ENCODE results near the gene CDADC1. TPM values are rescaled to one million over a fixed set of nuclear protein-coding genes. Genes with fewer than 3 reads are reported as not detected.

Gene CDADC1
- total RNA-seq, 6 experiments from 2014 or later: 2.2 to 10.1 (median 5.4) TPM

- WGBS (ENCODE audit: insufficient coverage, low coverage, low lambda C conversion rate, missing lambda C conversion rate): 25% methylated on average over 2 of the region's 4 CpGs
- no peak for DNase-seq
- intact Hi-C loops (cut with DNase I): no loop called here
Measured at GRCh38 chr13:49240017-49240416, 7.7 kb upstream of the CDADC1 start.

GRCh38 chr13:49241296-49241695 is 6.4 kb upstream of the CDADC1 start:
- H3K9me3 ChIP-seq: no peaks in the 10 kb centered on the region
- WGBS (ENCODE audit: insufficient coverage, low coverage, low lambda C conversion rate, missing lambda C conversion rate): 91% methylated on average over 6 of the region's 7 CpGs
- H3K27ac ChIP-seq: no peak overlapping the region
- DNase-seq (no peak), ATAC-seq (no peak)
- H3K36me3 ChIP-seq: no peaks in the 10 kb centered on the region
- H3K27me3 ChIP-seq: no peaks in the 10 kb centered on the region
- no peak overlapping the region for H3K4me3 ChIP-seq
- TF ChIP-seq CTCF (IDR thresholded peaks at IDR 0.05): no peak
- intact Hi-C loops (cut with DNase I): no loop called here
- peaks cover 0 to under 1% (median 0%) of the 10 kb centered on the region in 4 donors for H3K4me1 ChIP-seq

More at GRCh38 chr13:49240017-49240416, 7.7 kb upstream of the CDADC1 start:
- ATAC-seq: peak; percentile 64 to 81 (median 71)
- Histone ChIP-seq H3K4me3 (no peak overlapping the region), H3K27ac (no peak overlapping the region), H3K4me1 (peaks cover 0 to 11% (median 0%) of the 10 kb centered on the region in 4 donors), H3K9me3 (no peaks in the 10 kb centered on the region), H3K36me3 (no peaks in the 10 kb centered on the region), H3K27me3 (no peaks in the 10 kb centered on the region)
- TF ChIP-seq CTCF (IDR thresholded peaks at IDR 0.05) (peak; percentile 29 to 48 (median 47)), POLR2A (IDR thresholded peaks at IDR 0.05) (no peak)

GRCh38 chr13:49245101-49245500 is 2.6 kb upstream of the CDADC1 start:
- DNase-seq (no peak), ATAC-seq (no peak)
- Histone ChIP-seq H3K27ac (no peak overlapping the region), H3K36me3 (no peaks in the 10 kb centered on the region), H3K9me3 (no peaks in the 10 kb centered on the region), H3K27me3 (no peaks in the 10 kb centered on the region), H3K4me1 (peaks cover 0 to 12% (median 4%) of the 10 kb centered on the region in 4 donors), H3K4me3 (no peak overlapping the region)
- intact Hi-C loops (cut with DNase I): no loop called here
- no peak for TF ChIP-seq CTCF (IDR thresholded peaks at IDR 0.05)

- TF ChIP-seq POLR2A (IDR thresholded peaks at IDR 0.05): no peak
- TF ChIP-seq CTCF (IDR thresholded peaks at IDR 0.05): no peak
- H3K27me3 ChIP-seq: no peaks in the 10 kb centered on the region
- H3K27ac ChIP-seq: peak overlapping the region; percentile 86 to 94 (median 90)
- DNase-seq (no peak), ATAC-seq (peak in 3 of 4 donors; percentile 62 to 68 (median 66))
- no peaks in the 10 kb centered on the region for H3K9me3 ChIP-seq
- 23% methylated on average over 4 of the region's 4 CpGs for WGBS (ENCODE audit: insufficient coverage, low coverage, low lambda C conversion rate, missing lambda C conversion rate)
- H3K4me3 ChIP-seq: peak overlapping the region; percentile 68 to 93 (median 85)
- intact Hi-C loops (cut with DNase I): no loop called here
- no peaks in the 10 kb centered on the region for H3K36me3 ChIP-seq
- H3K4me1 ChIP-seq: peaks cover 0 to 12% (median 4%) of the 10 kb centered on the region in 4 donors
Measured at GRCh38 chr13:49246850-49247642, 679 bp upstream of the CDADC1 start.

Data from right lobe of liver (tissue), 6 donors.